Type B pancreatic cell (in vitro differentiated cells): Measurements from ENCODE around the gene CSPG5. TPM values are rescaled to one million over a fixed set of nuclear protein-coding genes. Genes with fewer than 3 reads are reported as not detected.

Experiments used
- DNase-seq: peaks from one replicate; pipeline ENCODE4 v3.0.0; 2021; ENCODE audit warnings: mixed read lengths; ENCODE audit not compliant: unreplicated experiment; ENCODE audit errors: extremely low spot score
- H3K27ac Mint-ChIP-seq: 2 replicates; pipeline ENCODE4 v1.8.0; 2021; ENCODE audit warnings: mild to moderate bottlenecking, mixed read lengths
- H3K27me3 Mint-ChIP-seq: 2 replicates; pipeline ENCODE4 v1.8.0; 2021; ENCODE audit warnings: mixed read lengths
- H3K36me3 Mint-ChIP-seq: 2 replicates; pipeline ENCODE4 v1.8.0; 2021; ENCODE audit warnings: mixed read lengths
- H3K4me1 Mint-ChIP-seq: one replicate; pipeline ENCODE4 v1.8.0; 2021; ENCODE audit warnings: mixed read lengths; ENCODE audit not compliant: unreplicated experiment
- H3K4me3 Mint-ChIP-seq: 2 replicates; pipeline ENCODE4 v1.8.0; 2021; ENCODE audit warnings: mild to moderate bottlenecking, mixed read lengths
- H3K9me3 Mint-ChIP-seq: 2 replicates; pipeline ENCODE4 v1.8.0; 2021; ENCODE audit warnings: mixed read lengths
- CTCF ChIP-seq: fragments of 200-600 bp; sonication (generic); conservative IDR thresholded peaks from 2 replicates; pipeline ENCODE4 v1.5.0; 2021; ENCODE audit warnings: antibody characterized with exemption, mild to moderate bottlenecking
- total RNA-seq: library from RNA; stranded (reverse); gene quantifications from 2 replicates; pipeline ENCODE4 v1.2.1, GENCODE V29; 2021; ENCODE audit warnings: low replicate concordance

CSPG5 gene
- total RNA-seq, 1 donor from 2014 or later = 2.1 TPM

- TF ChIP-seq CTCF = no peak
- Mint-ChIP-seq H3K36me3 (peaks cover 33% of the 10 kb centered on the region), H3K4me3 (no peak overlapping the region), H3K27ac (no peak overlapping the region), H3K9me3 (no peaks in the 10 kb centered on the region), H3K4me1 (no peaks in the 10 kb centered on the region), H3K27me3 (no peaks in the 10 kb centered on the region)
- DNase-seq = no peak
Measured at GRCh38 chr3:47614788-47615187, 36.1 kb upstream of the CSPG5 start.

GRCh38 chr3:47613722-47614121 lies 35.1 kb upstream of the CSPG5 start:
- Mint-ChIP-seq H3K36me3 (peaks cover 30% of the 10 kb centered on the region), H3K27ac (no peak overlapping the region), H3K27me3 (no peaks in the 10 kb centered on the region), H3K9me3 (no peaks in the 10 kb centered on the region), H3K4me3 (no peak overlapping the region), H3K4me1 (no peaks in the 10 kb centered on the region)
- TF ChIP-seq CTCF = no peak
- no peak for DNase-seq

DNA sequence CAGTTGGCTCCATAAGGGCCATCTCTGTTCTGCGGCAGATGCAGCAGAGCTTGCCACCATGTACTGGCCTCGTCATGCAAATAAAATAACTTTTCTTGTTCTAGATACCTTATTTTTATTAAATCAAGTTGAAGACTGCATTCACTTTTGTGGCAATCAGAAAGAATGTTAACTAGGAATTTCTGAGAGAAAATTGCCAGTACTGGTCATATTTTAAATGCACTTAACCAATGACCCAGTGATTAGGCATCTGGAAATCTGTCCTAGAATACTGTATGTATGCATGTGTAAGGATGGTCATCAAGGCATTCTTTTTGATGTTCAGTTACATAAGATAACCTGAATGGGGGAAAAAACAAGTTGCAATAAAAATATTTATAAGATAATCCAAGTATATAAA lies 34.2 kb upstream of the CSPG5 start:
- Mint-ChIP-seq H3K9me3 (no peaks in the 10 kb centered on the region), H3K27me3 (no peaks in the 10 kb centered on the region), H3K27ac (no peak overlapping the region), H3K36me3 (peaks cover 35% of the 10 kb centered on the region), H3K4me1 (no peaks in the 10 kb centered on the region), H3K4me3 (no peak overlapping the region)
- DNase-seq = no peak
- TF ChIP-seq CTCF = no peak

DNA sequence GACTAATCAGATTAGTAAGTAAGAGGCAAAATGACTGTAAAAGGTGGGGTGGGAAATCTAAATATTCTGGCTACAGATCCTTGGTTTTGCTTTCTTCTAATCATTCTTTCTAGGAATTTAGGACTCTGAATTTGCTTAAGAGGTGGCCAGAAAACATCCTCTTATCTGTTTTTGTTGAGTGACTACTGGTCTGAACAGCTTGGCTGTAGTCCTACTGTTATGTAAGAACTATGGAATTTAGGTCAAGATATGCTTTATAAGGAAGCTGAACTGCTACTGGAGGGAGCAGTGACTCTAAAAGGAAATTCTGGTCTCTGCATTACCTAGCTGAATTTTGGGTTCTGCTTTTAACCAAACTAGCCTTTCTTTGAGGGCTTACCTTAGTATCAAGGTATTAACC lies 33.5 kb upstream of the CSPG5 start:
- Mint-ChIP-seq H3K4me1 (no peaks in the 10 kb centered on the region), H3K36me3 (peaks cover 28% of the 10 kb centered on the region), H3K27me3 (no peaks in the 10 kb centered on the region), H3K27ac (peak overlapping the region; percentile 25), H3K4me3 (no peak overlapping the region), H3K9me3 (no peaks in the 10 kb centered on the region)
- TF ChIP-seq CTCF = no peak
- DNase-seq = no peak

DNA sequence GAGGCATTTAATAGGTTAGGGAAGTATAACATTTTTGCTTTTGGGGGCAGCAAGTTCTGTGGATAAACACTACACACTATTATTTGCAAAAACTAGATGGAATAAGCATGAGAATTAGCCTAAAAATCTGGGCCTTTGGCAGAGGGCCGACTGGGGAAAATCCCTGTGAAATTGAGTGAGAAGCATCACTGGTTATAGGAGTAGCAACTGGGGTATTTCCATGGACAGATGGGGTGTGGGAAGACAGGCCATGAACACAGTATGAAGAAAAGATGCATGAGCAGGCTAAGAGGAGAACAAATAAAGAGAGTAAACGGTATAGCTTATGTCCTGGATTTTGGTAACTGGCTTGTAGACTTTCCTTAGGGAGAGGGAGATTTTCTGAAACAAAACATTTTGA lies 32.9 kb upstream of the CSPG5 start:
- H3K4me1 Mint-ChIP-seq = no peaks in the 10 kb centered on the region
- no peaks in the 10 kb centered on the region for H3K27me3 Mint-ChIP-seq
- no peaks in the 10 kb centered on the region for H3K9me3 Mint-ChIP-seq
- peaks cover 26% of the 10 kb centered on the region for H3K36me3 Mint-ChIP-seq
- H3K27ac Mint-ChIP-seq = peak overlapping the region; percentile 25
- no peak overlapping the region for H3K4me3 Mint-ChIP-seq
- TF ChIP-seq CTCF = no peak
- DNase-seq = no peak

DNA sequence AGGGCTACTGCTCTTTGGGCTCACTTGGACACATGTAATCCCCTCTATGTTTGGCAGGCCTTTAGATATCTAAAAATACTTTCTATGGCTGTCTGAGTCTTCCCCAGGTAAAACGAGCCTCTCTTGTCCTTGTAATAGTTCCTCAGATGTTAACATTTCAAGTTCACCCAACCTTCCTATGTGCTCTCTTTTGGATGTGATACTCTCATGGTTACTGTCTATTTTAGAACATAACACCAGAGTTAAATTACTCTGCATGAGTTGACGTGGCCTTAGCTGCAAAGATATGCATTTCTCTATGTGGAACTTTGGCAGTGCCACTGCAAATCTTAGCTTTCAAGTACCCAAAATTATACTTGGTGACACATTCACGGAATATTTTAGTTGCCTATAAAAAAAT lies 31.9 kb upstream of the CSPG5 start:
- peaks cover 26% of the 10 kb centered on the region for H3K36me3 Mint-ChIP-seq
- H3K27me3 Mint-ChIP-seq = no peaks in the 10 kb centered on the region
- no peak for TF ChIP-seq CTCF
- no peaks in the 10 kb centered on the region for H3K9me3 Mint-ChIP-seq
- no peak overlapping the region for H3K27ac Mint-ChIP-seq
- H3K4me1 Mint-ChIP-seq = no peaks in the 10 kb centered on the region
- no peak overlapping the region for H3K4me3 Mint-ChIP-seq
- no peak for DNase-seq
